GM19238 (cell line): ENCODE data around the gene ANKFN1.

Source experiments
- DNase-seq: peaks from one replicate; pipeline ENCODE4 v3.0.0; 2011; ENCODE audit warnings: low spot score; ENCODE audit not compliant: insufficient read length

The ANKFN1 gene

GRCh38 chr17:56177361-56177760 is 24.1 kb downstream of the ANKFN1 start:
- no peak for DNase-seq

GRCh38 chr17:56178203-56178602 is 24.9 kb downstream of the ANKFN1 start:
- no peak for DNase-seq

GRCh38 chr17:56182081-56182480 is 28.8 kb downstream of the ANKFN1 start:
- DNase-seq = no peak

- no peak for DNase-seq
These were observed 31.4 kb downstream of the ANKFN1 start for GRCh38 chr17:56184650-56185049.

GRCh38 chr17:56185491-56186221 is 32.4 kb downstream of the ANKFN1 start:
- no peak for DNase-seq

- no peak for DNase-seq
These were observed 33.0 kb downstream of the ANKFN1 start for GRCh38 chr17:56186222-56186786.

- DNase-seq = no peak
These were observed 50.2 kb downstream of the ANKFN1 start for GRCh38 chr17:56203430-56203829.

- DNase-seq = no peak
These were observed 53.1 kb downstream of the ANKFN1 start for GRCh38 chr17:56206351-56206750.

- no peak for DNase-seq
These were observed 59.8 kb downstream of the ANKFN1 start for GRCh38 chr17:56213031-56213430.

- no peak for DNase-seq
These were observed 64.6 kb downstream of the ANKFN1 start for GRCh38 chr17:56217921-56218320.

GRCh38 chr17:56222255-56222654 is 69.0 kb downstream of the ANKFN1 start:
- DNase-seq = no peak

- DNase-seq = no peak
These were observed 77.4 kb downstream of the ANKFN1 start for GRCh38 chr17:56230660-56231059.

- DNase-seq = no peak
These were observed 78.0 kb downstream of the ANKFN1 start for GRCh38 chr17:56231252-56231651.

- DNase-seq = no peak
These were observed 78.4 kb downstream of the ANKFN1 start for GRCh38 chr17:56231693-56232092.

- DNase-seq = no peak
These were observed 91.1 kb downstream of the ANKFN1 start for GRCh38 chr17:56244268-56244890.

- no peak for DNase-seq
These were observed 94.5 kb downstream of the ANKFN1 start for GRCh38 chr17:56247816-56248215.

- DNase-seq = no peak
These were observed 103.8 kb downstream of the ANKFN1 start for GRCh38 chr17:56257075-56257474.

GRCh38 chr17:56260376-56261002 is 107.2 kb downstream of the ANKFN1 start:
- DNase-seq = no peak

- DNase-seq = no peak
These were observed 109.5 kb downstream of the ANKFN1 start for GRCh38 chr17:56262803-56263202.

GRCh38 chr17:56269556-56270389 is 116.5 kb downstream of the ANKFN1 start:
- DNase-seq = no peak

GRCh38 chr17:56274491-56274890 is 121.2 kb downstream of the ANKFN1 start:
- DNase-seq = no peak
